Subcutaneous adipose tissue (tissue), 4 donors: Measurements from ENCODE around the gene WWTR1. TPM values are rescaled to one million over a fixed set of nuclear protein-coding genes. Genes with fewer than 3 reads are reported as not detected.

Experiments
- total RNA-seq, 4 donors: library from RNA; depleted of rRNA; stranded (reverse); fragments of >200 nt; gene quantifications; one replicate each; pipeline ENCODE4 v1.1.0, GENCODE V29; 2016
- TF ChIP-seq, protein P1 (sequence below): fragments of 450-650 bp; IDR thresholded peaks from one replicate; pipeline ENCODE4 v1.5.1; 2016; ENCODE audit warnings: low read depth, mild to moderate bottlenecking, control low read depth, antibody characterized with exemption, moderate library complexity

Gene WWTR1
- total RNA-seq = 10 to 100 TPM; 47.9 to 89.3 (median 62.4) TPM

DNA sequence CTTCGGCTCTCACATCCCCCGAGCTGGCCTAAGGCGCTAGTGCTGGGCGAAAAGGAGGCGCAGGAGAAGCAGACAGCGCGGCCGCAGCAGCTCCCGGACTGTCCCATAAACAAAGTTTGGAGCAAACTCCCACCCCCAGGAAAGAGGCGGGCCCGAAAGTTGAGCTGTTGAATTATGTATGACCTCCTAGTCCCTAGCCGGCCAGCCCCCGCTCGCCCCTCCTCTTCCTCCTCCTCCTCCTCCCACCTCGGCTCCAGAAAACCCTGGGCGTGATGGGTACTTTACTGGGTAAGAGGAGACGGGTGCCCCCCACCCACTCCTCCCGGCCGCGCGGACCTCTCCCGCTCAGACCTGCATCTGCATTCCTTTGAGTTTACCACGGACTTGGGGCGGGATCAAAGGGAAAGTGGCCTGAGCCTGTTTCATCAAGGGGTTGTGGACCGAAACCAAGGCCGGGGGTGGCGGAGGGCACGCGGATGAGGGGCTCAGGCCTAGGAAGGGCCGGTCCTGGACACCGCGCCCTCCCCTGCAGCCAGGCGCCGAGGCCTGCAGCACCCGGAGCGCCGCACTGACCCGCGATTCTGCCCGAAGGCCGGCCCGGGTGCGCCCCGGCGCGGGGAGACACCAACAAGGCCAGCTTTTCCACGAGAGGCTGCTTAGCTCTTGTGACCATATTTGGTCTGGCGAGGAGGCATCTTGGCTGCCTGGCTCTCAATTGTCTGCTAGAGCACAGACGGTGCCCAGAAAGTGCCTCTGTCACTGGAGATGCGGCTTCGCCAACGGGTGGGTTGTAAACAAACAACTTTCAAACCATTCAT, at the start of gene WWTR1:
WWTR1 (minus strand) TSS at position 100 of the 818 bp plus-strand sequence. CDS start 719 bp downstream, outside the sequence.
- TF ChIP-seq, protein P1, sequence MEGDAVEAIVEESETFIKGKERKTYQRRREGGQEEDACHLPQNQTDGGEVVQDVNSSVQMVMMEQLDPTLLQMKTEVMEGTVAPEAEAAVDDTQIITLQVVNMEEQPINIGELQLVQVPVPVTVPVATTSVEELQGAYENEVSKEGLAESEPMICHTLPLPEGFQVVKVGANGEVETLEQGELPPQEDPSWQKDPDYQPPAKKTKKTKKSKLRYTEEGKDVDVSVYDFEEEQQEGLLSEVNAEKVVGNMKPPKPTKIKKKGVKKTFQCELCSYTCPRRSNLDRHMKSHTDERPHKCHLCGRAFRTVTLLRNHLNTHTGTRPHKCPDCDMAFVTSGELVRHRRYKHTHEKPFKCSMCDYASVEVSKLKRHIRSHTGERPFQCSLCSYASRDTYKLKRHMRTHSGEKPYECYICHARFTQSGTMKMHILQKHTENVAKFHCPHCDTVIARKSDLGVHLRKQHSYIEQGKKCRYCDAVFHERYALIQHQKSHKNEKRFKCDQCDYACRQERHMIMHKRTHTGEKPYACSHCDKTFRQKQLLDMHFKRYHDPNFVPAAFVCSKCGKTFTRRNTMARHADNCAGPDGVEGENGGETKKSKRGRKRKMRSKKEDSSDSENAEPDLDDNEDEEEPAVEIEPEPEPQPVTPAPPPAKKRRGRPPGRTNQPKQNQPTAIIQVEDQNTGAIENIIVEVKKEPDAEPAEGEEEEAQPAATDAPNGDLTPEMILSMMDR = no peak

DNA sequence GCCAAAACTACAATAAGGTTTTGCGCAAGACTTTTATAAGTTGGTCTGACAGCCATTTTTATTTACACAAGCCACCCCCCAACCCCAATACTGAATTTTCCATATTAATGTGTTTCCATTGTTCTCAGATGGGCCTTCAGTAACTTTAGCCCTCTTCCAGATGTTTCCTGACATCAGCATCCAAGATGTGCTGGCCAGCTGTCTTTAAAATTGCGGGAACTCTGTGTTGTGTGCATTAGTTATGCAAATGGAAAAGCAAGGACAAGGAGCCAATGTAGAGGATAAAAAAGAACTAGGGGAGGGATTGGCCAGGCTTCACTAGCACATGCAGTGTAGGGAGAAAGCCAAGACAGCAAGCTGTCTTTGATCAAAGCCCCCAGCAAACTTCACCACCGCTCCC, 49.1 kb upstream of the WWTR1 start:
- TF ChIP-seq, protein P1 = no peak

DNA sequence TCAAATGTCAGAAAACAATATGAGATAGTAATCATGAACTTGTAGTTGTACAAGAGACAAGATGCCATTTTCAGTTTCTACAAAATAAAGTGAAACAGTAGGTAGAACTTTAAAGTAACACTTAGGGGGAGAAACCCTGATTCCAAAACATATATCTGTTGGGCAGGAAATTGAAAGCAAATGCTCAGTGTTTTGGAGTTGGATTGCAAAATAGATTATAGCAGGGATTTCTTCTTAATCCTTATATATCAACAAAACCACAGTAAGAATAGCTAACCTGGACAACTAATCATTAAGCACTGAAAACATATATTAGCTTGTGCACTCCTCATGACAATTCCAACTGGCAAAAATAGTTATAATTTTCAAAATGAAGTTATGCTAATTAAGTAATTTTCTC, 47.6 kb upstream of the WWTR1 start:
- TF ChIP-seq, protein P1 = no peak

DNA sequence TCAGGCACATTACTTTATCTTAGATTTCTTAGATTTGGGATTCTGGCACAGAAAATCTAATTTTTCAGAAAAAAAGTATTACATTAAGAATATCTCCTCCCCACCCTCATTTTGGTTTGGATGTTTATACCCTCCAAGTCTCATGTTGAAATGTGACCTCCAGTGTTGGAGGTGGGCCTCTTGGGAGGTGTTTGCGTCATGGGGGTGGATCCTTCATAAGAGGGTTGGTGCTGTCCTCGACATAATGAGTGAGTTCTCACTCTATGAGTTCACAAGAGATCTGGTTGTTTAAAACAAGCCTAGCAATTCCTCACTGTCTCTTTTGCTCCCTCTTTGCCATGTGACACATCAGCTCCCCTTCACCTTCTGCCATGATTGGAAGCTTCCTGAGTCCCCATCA, 45.6 kb upstream of the WWTR1 start:
- TF ChIP-seq, protein P1 = no peak

DNA sequence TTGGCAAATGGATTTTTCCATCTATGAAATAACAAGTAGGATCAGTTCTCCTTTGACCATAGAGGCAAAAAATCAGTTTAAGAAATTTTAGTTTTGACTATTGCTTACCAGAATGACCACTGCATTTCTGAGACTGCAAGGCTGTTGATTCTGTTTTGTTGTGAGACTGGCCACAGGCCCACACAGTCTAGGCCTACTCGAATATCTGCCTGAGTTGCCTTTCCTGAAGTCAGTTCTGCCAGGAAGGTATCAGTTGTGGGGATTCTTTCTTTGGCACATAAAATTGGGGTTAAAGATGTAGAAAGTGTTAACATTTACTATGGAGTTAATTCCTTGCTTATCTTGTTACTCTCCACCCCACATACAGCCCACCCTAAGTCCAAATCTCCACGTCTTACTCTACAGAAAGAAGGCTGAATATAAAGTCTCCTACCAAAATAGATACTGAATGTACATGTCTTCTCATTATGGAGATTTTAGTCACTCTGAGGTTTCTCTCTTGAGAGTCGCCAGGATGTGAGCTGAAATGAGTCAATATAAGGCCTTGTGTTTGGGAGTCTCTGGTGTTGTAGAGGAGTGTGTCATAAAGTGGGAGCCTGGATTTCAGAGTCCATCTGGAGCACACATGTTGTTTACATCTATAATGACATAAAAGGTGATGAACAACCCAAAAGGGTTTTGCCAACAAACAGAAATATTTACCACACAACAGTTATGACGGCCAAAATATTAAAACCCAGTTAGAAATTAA, 45.0 kb upstream of the WWTR1 start:
- TF ChIP-seq, protein P1 = no peak

DNA sequence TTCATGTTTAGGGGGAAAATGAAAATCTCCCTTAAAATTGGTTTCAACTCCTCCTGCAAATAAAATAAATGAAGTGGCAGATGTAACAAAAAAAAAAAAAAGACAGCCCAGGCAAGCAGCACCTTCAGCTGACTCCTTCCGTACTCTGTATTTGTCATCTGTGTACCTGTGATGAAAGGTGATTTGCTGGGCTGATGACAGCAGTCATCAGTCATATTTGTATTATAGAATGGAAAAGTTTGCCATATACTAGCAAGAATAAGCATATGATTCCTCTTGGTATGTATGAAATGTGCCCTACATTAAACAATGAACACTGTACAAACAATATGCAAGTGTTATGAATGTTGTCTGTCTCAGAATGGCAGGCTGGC, 44.1 kb upstream of the WWTR1 start:
- TF ChIP-seq, protein P1 = no peak
